ENCODE results near the gene AFF2.

AFF2 gene

GRCh38 chrX:148909758-148910157 is 409.3 kb downstream of the AFF2 start:
- TF ChIP-seq BHLHE40 (IDR thresholded peaks at IDR 0.05; ENCODE audit: borderline replicate concordance) = no peak
- TF ChIP-seq NFRKB (IDR thresholded peaks at IDR 0.05) = no peak
- TF ChIP-seq HDGF (IDR thresholded peaks at IDR 0.05; ENCODE audit: borderline replicate concordance) = no peak
- no peak for TF ChIP-seq FOXK2 (IDR thresholded peaks at IDR 0.05)
- no peak for TF ChIP-seq FOXM1 (IDR thresholded peaks at IDR 0.05; ENCODE audit: borderline replicate concordance)
- TF ChIP-seq TARDBP (IDR thresholded peaks at IDR 0.05) = no peak
- TF ChIP-seq, protein P1, sequence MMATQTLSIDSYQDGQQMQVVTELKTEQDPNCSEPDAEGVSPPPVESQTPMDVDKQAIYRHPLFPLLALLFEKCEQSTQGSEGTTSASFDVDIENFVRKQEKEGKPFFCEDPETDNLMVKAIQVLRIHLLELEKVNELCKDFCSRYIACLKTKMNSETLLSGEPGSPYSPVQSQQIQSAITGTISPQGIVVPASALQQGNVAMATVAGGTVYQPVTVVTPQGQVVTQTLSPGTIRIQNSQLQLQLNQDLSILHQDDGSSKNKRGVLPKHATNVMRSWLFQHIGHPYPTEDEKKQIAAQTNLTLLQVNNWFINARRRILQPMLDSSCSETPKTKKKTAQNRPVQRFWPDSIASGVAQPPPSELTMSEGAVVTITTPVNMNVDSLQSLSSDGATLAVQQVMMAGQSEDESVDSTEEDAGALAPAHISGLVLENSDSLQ (IDR thresholded peaks at IDR 0.05) = no peak
- TF ChIP-seq ZNF384 (IDR thresholded peaks at IDR 0.05) = no peak
- no peak for TF ChIP-seq ARNT (IDR thresholded peaks at IDR 0.05)
- no peak for TF ChIP-seq SP1 (IDR thresholded peaks at IDR 0.05)
- TF ChIP-seq LEF1 (IDR thresholded peaks at IDR 0.05; ENCODE audit: borderline replicate concordance) = no peak
- TF ChIP-seq CTBP1 (IDR thresholded peaks at IDR 0.05; ENCODE audit: borderline replicate concordance) = no peak
- TF ChIP-seq FOXA1 (IDR thresholded peaks at IDR 0.05) = no peak
- no peak for TF ChIP-seq SUZ12 (IDR thresholded peaks at IDR 0.05)
- no peak for TF ChIP-seq ELF4 (IDR thresholded peaks at IDR 0.05)
- TF ChIP-seq L3MBTL2 (conservative IDR thresholded peaks at IDR 0.05) = no peak
- DNase-seq (ENCODE audit: extremely low spot score) = no peak
- ChIA-PET CTCF (no interaction called here), POLR2A (no interaction called here)

DNA sequence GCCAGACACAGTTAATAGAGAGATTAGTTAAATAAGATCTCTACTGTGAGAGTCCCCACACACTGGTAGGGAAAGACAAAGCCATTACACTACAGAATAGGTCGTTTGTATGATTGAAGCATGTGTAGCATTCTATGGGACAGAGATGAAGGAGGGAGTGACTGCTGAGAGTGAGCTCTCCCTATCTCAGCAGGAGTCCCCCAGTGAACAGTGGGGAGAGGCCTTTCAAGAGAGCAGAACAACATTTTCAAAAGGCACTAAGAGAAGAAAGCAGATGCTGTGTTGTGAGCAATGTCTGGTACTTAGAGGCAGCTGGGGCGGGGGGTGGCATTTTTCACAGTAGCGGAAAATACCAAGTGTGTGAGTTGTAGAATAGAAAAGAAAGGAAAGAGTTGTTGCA is 413.6 kb downstream of the AFF2 start:
- TF ChIP-seq, protein P1 (IDR thresholded peaks at IDR 0.05) = no peak
- TF ChIP-seq ELF4 (IDR thresholded peaks at IDR 0.05) (no peak), L3MBTL2 (conservative IDR thresholded peaks at IDR 0.05) (no peak), FOXK2 (IDR thresholded peaks at IDR 0.05) (no peak), ZNF384 (IDR thresholded peaks at IDR 0.05) (no peak), HDGF (IDR thresholded peaks at IDR 0.05; ENCODE audit: borderline replicate concordance) (no peak), BHLHE40 (IDR thresholded peaks at IDR 0.05; ENCODE audit: borderline replicate concordance) (no peak), LEF1 (IDR thresholded peaks at IDR 0.05; ENCODE audit: borderline replicate concordance) (no peak), SP1 (IDR thresholded peaks at IDR 0.05) (no peak), ARNT (IDR thresholded peaks at IDR 0.05) (no peak), TARDBP (IDR thresholded peaks at IDR 0.05) (no peak), CTBP1 (IDR thresholded peaks at IDR 0.05; ENCODE audit: borderline replicate concordance) (no peak), SUZ12 (IDR thresholded peaks at IDR 0.05) (no peak), NFRKB (IDR thresholded peaks at IDR 0.05) (no peak), FOXM1 (IDR thresholded peaks at IDR 0.05; ENCODE audit: borderline replicate concordance) (no peak), FOXA1 (IDR thresholded peaks at IDR 0.05) (no peak)
- POLR2A ChIA-PET = no interaction called here
- DNase-seq (ENCODE audit: extremely low spot score) = no peak
- CTCF ChIA-PET = no interaction called here

GRCh38 chrX:148914783-148915182 is 414.4 kb downstream of the AFF2 start:
- POLR2A ChIA-PET = no interaction called here
- TF ChIP-seq FOXA1 (IDR thresholded peaks at IDR 0.05) (no peak), FOXK2 (IDR thresholded peaks at IDR 0.05) (no peak), ZNF384 (IDR thresholded peaks at IDR 0.05) (no peak), CTBP1 (IDR thresholded peaks at IDR 0.05; ENCODE audit: borderline replicate concordance) (no peak), ARNT (IDR thresholded peaks at IDR 0.05) (no peak), LEF1 (IDR thresholded peaks at IDR 0.05; ENCODE audit: borderline replicate concordance) (no peak), L3MBTL2 (conservative IDR thresholded peaks at IDR 0.05) (no peak), TARDBP (IDR thresholded peaks at IDR 0.05) (no peak), SP1 (IDR thresholded peaks at IDR 0.05) (no peak), SUZ12 (IDR thresholded peaks at IDR 0.05) (no peak), BHLHE40 (IDR thresholded peaks at IDR 0.05; ENCODE audit: borderline replicate concordance) (no peak), NFRKB (IDR thresholded peaks at IDR 0.05) (no peak), HDGF (IDR thresholded peaks at IDR 0.05; ENCODE audit: borderline replicate concordance) (no peak), FOXM1 (IDR thresholded peaks at IDR 0.05; ENCODE audit: borderline replicate concordance) (no peak), ELF4 (IDR thresholded peaks at IDR 0.05) (no peak)
- TF ChIP-seq, protein P1 (IDR thresholded peaks at IDR 0.05) = no peak
- no peak for DNase-seq (ENCODE audit: extremely low spot score)
- CTCF ChIA-PET = no interaction called here

GRCh38 chrX:148915474-148915873 is 415.1 kb downstream of the AFF2 start:
- POLR2A ChIA-PET = no interaction called here
- TF ChIP-seq FOXK2 (IDR thresholded peaks at IDR 0.05) (no peak), ZNF384 (IDR thresholded peaks at IDR 0.05) (no peak), SUZ12 (IDR thresholded peaks at IDR 0.05) (no peak)
- DNase-seq (ENCODE audit: extremely low spot score) = no peak
- CTCF ChIA-PET = no interaction called here

DNA sequence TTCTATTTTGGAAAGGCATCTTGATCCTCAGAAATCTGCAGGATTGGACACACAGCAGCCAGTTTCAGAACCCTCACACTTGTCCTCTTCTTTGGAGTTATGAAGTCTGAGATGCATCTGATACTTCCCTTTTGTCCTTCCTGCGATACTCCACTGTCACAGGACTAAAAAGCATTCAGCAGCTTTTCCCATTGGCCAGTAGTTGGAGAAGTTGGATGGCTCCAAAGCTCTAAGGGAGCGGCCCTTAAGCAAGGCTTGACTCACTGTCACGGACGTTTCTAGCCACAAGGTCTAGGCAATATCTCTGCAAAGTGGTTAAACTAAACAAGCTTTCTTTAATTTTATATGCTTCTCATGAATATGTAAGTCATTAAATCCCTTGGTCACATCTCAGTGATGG is 417.0 kb downstream of the AFF2 start:
- CTCF ChIA-PET = no interaction called here
- POLR2A ChIA-PET = no interaction called here
- TF ChIP-seq SP1 (IDR thresholded peaks at IDR 0.05) (no peak), FOXA1 (IDR thresholded peaks at IDR 0.05) (no peak), CTBP1 (IDR thresholded peaks at IDR 0.05; ENCODE audit: borderline replicate concordance) (no peak), BHLHE40 (IDR thresholded peaks at IDR 0.05; ENCODE audit: borderline replicate concordance) (no peak), SUZ12 (IDR thresholded peaks at IDR 0.05) (no peak), L3MBTL2 (conservative IDR thresholded peaks at IDR 0.05) (no peak), HDGF (IDR thresholded peaks at IDR 0.05; ENCODE audit: borderline replicate concordance) (no peak), LEF1 (IDR thresholded peaks at IDR 0.05; ENCODE audit: borderline replicate concordance) (no peak), ELF4 (IDR thresholded peaks at IDR 0.05) (no peak), NFRKB (IDR thresholded peaks at IDR 0.05) (no peak), TARDBP (IDR thresholded peaks at IDR 0.05) (no peak), ARNT (IDR thresholded peaks at IDR 0.05) (no peak), ZNF384 (IDR thresholded peaks at IDR 0.05) (no peak), FOXM1 (IDR thresholded peaks at IDR 0.05; ENCODE audit: borderline replicate concordance) (no peak), FOXK2 (IDR thresholded peaks at IDR 0.05) (no peak)
- TF ChIP-seq, protein P1 (IDR thresholded peaks at IDR 0.05) = no peak
- no peak for DNase-seq (ENCODE audit: extremely low spot score)
